ENCODE data around the gene OR10H1. TPM values are rescaled to one million over a fixed set of nuclear protein-coding genes. Genes with fewer than 3 reads are reported as not detected.
"Not testable (repeated sequence)": the region's sequence is repeated elsewhere in the genome, so short reads cannot be mapped to it uniquely, and the experiment has no call there.

Gene OR10H1
- total RNA-seq, 2 donors from 2014 or later, result 0.07 to 0.20 TPM

DNA sequence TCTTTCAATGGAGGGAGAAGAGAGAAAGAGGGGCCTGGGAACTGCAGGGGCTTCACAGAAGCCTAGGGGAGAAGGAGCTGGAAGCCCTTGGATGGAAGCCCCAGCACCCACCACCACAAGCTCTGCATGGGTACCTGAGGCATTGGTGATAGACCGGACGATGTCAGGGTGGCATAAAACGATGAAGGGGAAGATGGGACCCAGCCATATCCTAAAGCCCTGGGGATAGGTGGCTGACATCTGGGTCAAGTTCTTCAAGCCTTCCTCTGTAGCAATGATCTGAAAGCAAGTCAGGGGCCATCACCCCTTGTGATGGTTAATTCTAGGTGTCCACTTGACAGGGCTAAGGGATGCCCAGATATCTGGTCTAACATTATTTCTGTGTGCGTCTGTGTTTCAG lies 39.2 kb downstream of the OR10H1 start:
- no peaks in the 10 kb centered on the region for H3K9me3 Mint-ChIP-seq
- peaks cover 21 to 52% of the 10 kb centered on the region in 2 donors for H3K27me3 Mint-ChIP-seq
- no peaks in the 10 kb centered on the region for H3K4me1 Mint-ChIP-seq (ENCODE audit: low read depth in 2 of 2)
- no peak overlapping the region for H3K27ac Mint-ChIP-seq
- no peaks in the 10 kb centered on the region for H3K36me3 Mint-ChIP-seq
- ATAC-seq, result no peak
- DNase-seq (ENCODE audit: low spot score), result no peak
- H3K4me3 Mint-ChIP-seq, result no peak overlapping the region

DNA sequence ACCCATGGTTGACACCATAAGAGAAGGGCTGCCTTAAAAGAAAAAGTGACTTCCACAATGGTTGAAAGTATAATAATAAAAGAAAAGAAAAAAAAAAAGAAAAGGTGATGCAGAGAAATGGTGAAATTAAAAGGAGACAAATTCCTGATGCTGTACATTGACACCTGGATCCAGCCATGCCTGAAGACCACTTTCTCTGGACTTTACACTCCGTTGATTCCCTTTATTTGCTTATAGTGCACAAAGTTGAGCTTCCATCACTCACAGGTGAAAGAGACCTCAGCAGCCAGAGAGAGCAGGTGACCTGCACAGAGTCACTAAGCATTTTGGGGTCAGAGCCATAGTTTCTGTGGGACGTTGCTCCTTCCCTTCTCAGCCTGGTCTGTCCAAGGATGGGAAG lies 40.2 kb downstream of the OR10H1 start:
- Mint-ChIP-seq H3K27ac (no peak overlapping the region), H3K4me3 (no peak overlapping the region), H3K9me3 (no peaks in the 10 kb centered on the region), H3K36me3 (no peaks in the 10 kb centered on the region), H3K4me1 (ENCODE audit: low read depth in 2 of 2) (no peaks in the 10 kb centered on the region), H3K27me3 (peaks cover 24 to 57% of the 10 kb centered on the region in 2 donors)
- ATAC-seq (no peak), DNase-seq (ENCODE audit: low spot score) (no peak)

DNA sequence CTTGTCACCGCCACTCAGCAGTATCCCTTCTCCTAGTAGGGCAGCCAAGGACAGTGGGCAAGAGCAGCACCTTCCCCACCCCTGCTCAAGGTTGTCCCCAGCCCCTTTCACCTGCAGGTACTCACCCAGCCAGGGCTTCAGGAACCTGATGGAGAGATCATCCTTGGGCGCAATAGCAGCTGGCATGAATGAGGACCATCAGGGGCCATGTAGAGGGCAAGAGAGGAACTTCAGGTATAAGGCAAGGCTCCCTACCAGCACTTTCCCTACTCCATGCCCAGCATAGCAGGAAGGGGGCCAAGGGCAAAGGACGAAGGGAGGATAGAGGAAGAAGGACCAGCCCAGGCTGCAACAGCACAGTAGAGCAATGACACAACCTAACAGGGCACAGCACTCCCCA lies 41.3 kb downstream of the OR10H1 start:
- not testable (repeated sequence) for ATAC-seq; DNase-seq (ENCODE audit: low spot score); H3K27ac Mint-ChIP-seq; H3K4me3 Mint-ChIP-seq; H3K4me1 Mint-ChIP-seq (ENCODE audit: low read depth in 2 of 2); H3K36me3 Mint-ChIP-seq; H3K9me3 Mint-ChIP-seq
- H3K27me3 Mint-ChIP-seq, result peaks cover 27 to 65% of the 10 kb centered on the region in 2 donors

DNA sequence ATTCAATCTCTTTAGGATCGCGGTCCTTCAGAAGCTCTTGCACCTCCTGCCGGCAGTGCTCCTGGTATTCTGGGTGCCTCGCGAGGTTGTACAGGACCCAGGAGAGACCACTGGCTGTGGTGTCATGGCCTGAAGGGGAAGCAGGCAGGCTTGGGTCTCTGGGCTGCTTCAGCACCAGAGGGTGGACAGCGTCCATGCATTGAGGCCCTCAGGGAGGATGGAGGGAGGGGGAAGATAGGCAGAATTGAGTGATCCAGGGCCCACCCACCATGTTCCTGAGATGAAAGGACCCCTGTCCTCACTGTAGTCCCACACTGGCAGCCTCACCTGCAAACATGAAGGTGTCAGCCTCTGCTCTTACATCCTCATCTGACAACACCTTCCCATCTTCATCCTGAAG lies 45.9 kb downstream of the OR10H1 start:
- H3K36me3 Mint-ChIP-seq, result no peaks in the 10 kb centered on the region
- DNase-seq (ENCODE audit: low spot score) (no peak), ATAC-seq (no peak)
- no peak overlapping the region for H3K4me3 Mint-ChIP-seq
- H3K4me1 Mint-ChIP-seq (ENCODE audit: low read depth in 2 of 2), result no peaks in the 10 kb centered on the region
- no peaks in the 10 kb centered on the region for H3K9me3 Mint-ChIP-seq
- H3K27ac Mint-ChIP-seq, result no peak overlapping the region
- H3K27me3 Mint-ChIP-seq, result peaks cover 30 to 65% of the 10 kb centered on the region in 2 donors

DNA sequence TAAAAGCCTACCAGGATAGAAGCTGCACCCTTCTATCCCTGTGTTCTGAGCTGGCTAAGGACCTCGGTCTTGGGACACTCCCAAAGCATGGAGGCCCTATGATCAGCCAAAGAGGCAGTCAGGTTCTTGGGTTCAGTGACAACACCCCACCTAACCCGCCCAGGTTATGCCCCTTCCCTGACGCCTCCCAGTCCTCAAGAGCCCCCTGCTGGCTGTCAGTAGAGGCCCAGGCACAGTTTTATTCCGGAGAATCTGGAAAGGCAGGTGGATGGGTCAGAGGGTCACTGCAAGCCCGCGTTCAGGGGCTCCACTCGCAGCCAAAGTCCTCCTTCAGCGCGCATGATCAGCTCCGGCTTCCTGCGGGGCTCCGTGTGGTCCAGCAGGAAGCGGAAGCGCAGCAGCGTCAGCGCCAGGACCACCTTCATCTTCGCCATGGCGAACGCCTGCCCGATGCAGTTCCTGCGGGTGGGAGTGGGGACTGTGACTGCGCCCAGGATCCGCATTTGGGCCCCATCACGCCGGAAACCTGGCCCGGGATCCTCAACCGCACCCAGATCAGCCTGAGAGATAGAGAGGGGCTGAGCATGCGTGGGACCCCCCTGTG lies 55.4 kb downstream of the OR10H1 start:
- no peak overlapping the region for H3K4me3 Mint-ChIP-seq
- no peaks in the 10 kb centered on the region for H3K36me3 Mint-ChIP-seq
- ATAC-seq (no peak), DNase-seq (ENCODE audit: low spot score) (no peak)
- H3K9me3 Mint-ChIP-seq, result no peaks in the 10 kb centered on the region
- H3K27ac Mint-ChIP-seq, result no peak overlapping the region
- H3K4me1 Mint-ChIP-seq (ENCODE audit: low read depth in 2 of 2), result peaks cover 3 to 5% of the 10 kb centered on the region in 2 donors
- H3K27me3 Mint-ChIP-seq, result peaks cover 43 to 61% of the 10 kb centered on the region in 2 donors

DNA sequence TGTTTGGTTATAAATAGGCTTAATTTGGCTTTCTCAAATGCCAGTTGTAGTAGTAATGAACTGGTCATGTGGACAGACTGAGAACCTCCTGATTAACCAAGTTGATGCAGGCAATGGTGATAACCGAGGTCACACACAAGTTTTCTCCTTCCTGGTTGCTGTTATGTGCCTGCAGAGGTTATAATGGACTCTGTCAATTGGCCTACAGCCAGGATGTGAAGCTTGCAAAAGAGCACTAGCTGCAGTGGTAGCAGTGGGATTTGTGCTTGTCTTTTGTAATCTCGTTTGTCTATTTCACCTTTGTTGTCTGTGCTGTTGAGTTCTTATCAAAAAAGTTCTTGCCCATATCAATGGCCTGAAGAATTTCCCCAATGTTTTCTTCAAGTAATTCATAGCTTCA lies 57.1 kb downstream of the OR10H1 start:
- peaks cover 48 to 66% of the 10 kb centered on the region in 2 donors for H3K27me3 Mint-ChIP-seq

More for the DNA sequence above, 57.1 kb downstream of the OR10H1 start:
- H3K9me3 Mint-ChIP-seq, result no peaks in the 10 kb centered on the region
- no peak overlapping the region for H3K4me3 Mint-ChIP-seq
- H3K27ac Mint-ChIP-seq, result no peak overlapping the region
- H3K4me1 Mint-ChIP-seq (ENCODE audit: low read depth in 2 of 2), result peaks cover 3 to 5% of the 10 kb centered on the region in 2 donors
- DNase-seq (ENCODE audit: low spot score), result no peak
- ATAC-seq, result no peak
- H3K36me3 Mint-ChIP-seq, result no peaks in the 10 kb centered on the region

Other genes with a start within 250 kb of the OR10H1 start
- gene CYP4F8, start 200.4 kb downstream of the OR10H1 start, total RNA-seq, result not detected
- under 1 TPM in 1 of 2 donors, not detected in 1; 0.12 TPM for gene CYP4F3, start 174.8 kb downstream of the OR10H1 start, total RNA-seq
- gene CYP4F12, start 142.6 kb downstream of the OR10H1 start, total RNA-seq, result not detected
- not detected for gene OR10H2, start 87.6 kb downstream of the OR10H1 start, total RNA-seq
- not detected for gene OR10H3, start 77.7 kb downstream of the OR10H1 start, total RNA-seq
- not detected for gene OR10H5, start 28.0 kb downstream of the OR10H1 start, total RNA-seq
- gene CYP4F2, start 82.4 kb upstream of the OR10H1 start, total RNA-seq, result not detected
- not detected for gene CYP4F11, start 118.9 kb upstream of the OR10H1 start, total RNA-seq
- not detected for gene OR10H4, start 133.3 kb upstream of the OR10H1 start, total RNA-seq